HG02610 (cell line): ENCODE data around the gene RPL10.

Experiments
- ATAC-seq: cut with Tn5 transposase; IDR thresholded peaks from one replicate; pipeline ENCODE4 v1.9.1; 2021; ENCODE audit warnings: mild to moderate bottlenecking, moderate library complexity; ENCODE audit not compliant: unreplicated experiment

The RPL10 gene

GRCh38 chrX:154428176-154429171 is 30.3 kb downstream of the RPL10 start, which contains the start of gene ATP6AP1:
ATP6AP1 (plus strand) TSS chrX:154428677; CDS start chrX:154428693, 16 bp downstream.
- peak; percentile 97 for ATAC-seq

GRCh38 chrX:154429711-154430110 is 31.5 kb downstream of the RPL10 start:
- no peak for ATAC-seq

GRCh38 chrX:154430479-154430878 is 32.3 kb downstream of the RPL10 start:
- no peak for ATAC-seq

- ATAC-seq, result no peak
Observed at GRCh38 chrX:154430916-154431315, 32.7 kb downstream of the RPL10 start.

- no peak for ATAC-seq
Observed at GRCh38 chrX:154431341-154431740, 33.2 kb downstream of the RPL10 start.

- ATAC-seq, result no peak
Observed at GRCh38 chrX:154432210-154432609, 34.0 kb downstream of the RPL10 start.

GRCh38 chrX:154433605-154434004 is 35.4 kb downstream of the RPL10 start:
- no peak for ATAC-seq

- ATAC-seq, result no peak
Observed at GRCh38 chrX:154434394-154435168, 36.4 kb downstream of the RPL10 start.

- no peak for ATAC-seq
Observed at GRCh38 chrX:154435171-154435733, 37.1 kb downstream of the RPL10 start.

- ATAC-seq, result no peak
Observed at GRCh38 chrX:154436374-154436982, 38.3 kb downstream of the RPL10 start.

GRCh38 chrX:154436983-154437752 is 39.0 kb downstream of the RPL10 start, which contains the start of gene GDI1:
GDI1 (plus strand) TSS chrX:154437154; CDS start chrX:154437255, 101 bp downstream.
- ATAC-seq, result no peak

GRCh38 chrX:154437971-154438893 is 40.1 kb downstream of the RPL10 start:
- no peak for ATAC-seq

GRCh38 chrX:154439841-154440240 is 41.7 kb downstream of the RPL10 start:
- ATAC-seq, result no peak

GRCh38 chrX:154440623-154441357 is 42.6 kb downstream of the RPL10 start:
- no peak for ATAC-seq

GRCh38 chrX:154441564-154441963 is 43.4 kb downstream of the RPL10 start:
- ATAC-seq, result no peak

GRCh38 chrX:154441984-154442707 is 44.0 kb downstream of the RPL10 start:
- no peak for ATAC-seq

GRCh38 chrX:154443479-154443910 is 45.3 kb downstream of the RPL10 start:
- no peak for ATAC-seq
